KMS-11 (cell line): ENCODE data around the gene ARPC1A.

Experiments used
- H2AFZ ChIP-seq: fragments of 200-600 bp; sonication (generic); 2 replicates; pipeline ENCODE4 v1.6.1; 2016; ENCODE audit warnings: antibody characterized with exemption, mixed run types, low read depth
- H3K27ac ChIP-seq: fragments of 200-600 bp; sonication (generic); 2 replicates; pipeline ENCODE4 v1.6.1; 2016; ENCODE audit warnings: mild to moderate bottlenecking, mixed run types
- H3K27me3 ChIP-seq: fragments of 200-600 bp; sonication (generic); 2 replicates; pipeline ENCODE4 v1.6.1; 2017; ENCODE audit warnings: mild to moderate bottlenecking, low read depth, mixed run types, moderate library complexity; ENCODE audit not compliant: insufficient read depth
- H3K36me3 ChIP-seq: fragments of 200-600 bp; sonication (generic); 2 replicates; pipeline ENCODE4 v1.6.1; 2017; ENCODE audit warnings: mild to moderate bottlenecking, mixed run types; ENCODE audit not compliant: insufficient read depth
- H3K4me1 ChIP-seq: fragments of 200-600 bp; sonication (generic); 2 replicates; pipeline ENCODE4 v1.6.1; 2016; ENCODE audit warnings: mild to moderate bottlenecking, low read depth, mixed run types; ENCODE audit not compliant: poor library complexity, severe bottlenecking
- H3K4me2 ChIP-seq: fragments of 200-600 bp; sonication (generic); 2 replicates; pipeline ENCODE4 v1.7.0; 2016; ENCODE audit warnings: mild to moderate bottlenecking, mixed run types
- H3K4me3 ChIP-seq: fragments of 200-600 bp; sonication (generic); IDR thresholded peaks from 2 replicates; pipeline ENCODE4 v1.6.1; 2017; ENCODE audit warnings: low read depth, low read length, mixed read lengths; ENCODE audit not compliant: insufficient read depth
- H3K79me2 ChIP-seq: fragments of 200-600 bp; sonication (generic); 2 replicates; pipeline ENCODE4 v1.6.1; 2016; ENCODE audit warnings: low read depth, mixed run types; ENCODE audit not compliant: insufficient read depth
- H3K9ac ChIP-seq: fragments of 200-600 bp; sonication (generic); 2 replicates; pipeline ENCODE4 v1.6.1; 2016; ENCODE audit warnings: mild to moderate bottlenecking, mixed run types
- H4K20me1 ChIP-seq: fragments of 200-600 bp; sonication (generic); 2 replicates; pipeline ENCODE4 v1.6.1; 2016; ENCODE audit warnings: mild to moderate bottlenecking, mixed run types; ENCODE audit not compliant: insufficient read depth
- CTCF ChIP-seq: fragments of 200-600 bp; sonication (generic); conservative IDR thresholded peaks from 2 replicates; pipeline ENCODE4 v1.6.1; 2017; ENCODE audit warnings: low read depth, mild to moderate bottlenecking, antibody characterized with exemption, low read length, moderate library complexity, mixed read lengths

The ARPC1A gene

DNA sequence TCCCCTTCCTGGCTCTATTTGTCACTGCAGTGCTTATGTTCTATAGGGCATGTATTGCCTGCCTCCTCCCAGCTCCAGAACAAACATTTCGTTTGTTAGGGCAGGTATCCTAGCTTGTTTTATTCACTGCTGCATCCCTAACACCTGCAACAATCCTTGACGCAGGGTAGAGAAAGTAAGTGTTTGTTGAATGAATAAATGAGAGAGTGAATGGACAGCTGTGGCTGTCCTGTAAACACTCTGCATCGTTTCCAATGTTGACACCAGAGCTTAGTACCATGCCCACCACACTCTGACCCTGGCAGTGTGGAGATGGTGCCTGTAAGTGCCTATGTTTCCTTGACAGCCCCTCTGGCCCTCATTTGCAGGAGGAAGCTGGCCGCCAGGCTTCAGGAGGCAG lies 32.0 kb upstream of the ARPC1A start:
- H2AFZ ChIP-seq, result no peak overlapping the region
- H3K36me3 ChIP-seq, result no peaks in the 10 kb centered on the region
- no peaks in the 10 kb centered on the region for H3K4me1 ChIP-seq
- no peak overlapping the region for H3K4me3 ChIP-seq
- no peak overlapping the region for H3K27ac ChIP-seq
- no peak overlapping the region for H3K4me2 ChIP-seq
- no peak overlapping the region for H3K9ac ChIP-seq
- H4K20me1 ChIP-seq, result no peaks in the 10 kb centered on the region
- H3K79me2 ChIP-seq, result no peaks in the 10 kb centered on the region
- no peak for TF ChIP-seq CTCF
- H3K27me3 ChIP-seq, result no peaks in the 10 kb centered on the region

GRCh38 chr7:99296471-99296870 lies 29.2 kb upstream of the ARPC1A start:
- no peak overlapping the region for H3K4me2 ChIP-seq
- H3K4me1 ChIP-seq, result no peaks in the 10 kb centered on the region
- no peaks in the 10 kb centered on the region for H3K79me2 ChIP-seq
- H3K36me3 ChIP-seq, result no peaks in the 10 kb centered on the region
- H4K20me1 ChIP-seq, result no peaks in the 10 kb centered on the region
- no peak overlapping the region for H3K27ac ChIP-seq
- H3K27me3 ChIP-seq, result no peaks in the 10 kb centered on the region
- H2AFZ ChIP-seq, result no peak overlapping the region
- no peak overlapping the region for H3K9ac ChIP-seq
- TF ChIP-seq CTCF, result no peak
- no peak overlapping the region for H3K4me3 ChIP-seq

DNA sequence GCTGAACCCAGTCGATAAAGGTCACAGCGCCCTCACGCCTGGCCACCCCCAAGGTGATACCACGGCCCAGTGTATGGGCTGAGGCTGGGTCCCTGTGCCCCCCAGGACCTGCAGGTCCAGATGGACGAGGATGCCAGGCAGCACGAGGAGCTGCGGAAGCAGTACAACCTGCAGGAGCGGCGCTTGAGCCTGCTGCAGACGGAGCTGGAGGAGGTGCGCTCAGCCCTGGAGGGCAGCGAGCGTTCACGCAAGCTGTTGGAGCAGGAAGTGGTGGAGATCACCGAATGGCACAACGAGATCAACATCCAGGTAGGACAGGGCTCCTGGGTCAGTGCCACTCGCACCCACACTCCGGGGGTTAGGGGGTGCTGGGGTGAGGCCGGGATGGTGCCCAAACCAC lies 24.2 kb upstream of the ARPC1A start:
- Histone ChIP-seq H3K27ac (no peak overlapping the region), H3K4me3 (no peak overlapping the region), H3K4me1 (no peaks in the 10 kb centered on the region), H2AFZ (no peak overlapping the region), H3K9ac (no peak overlapping the region), H3K36me3 (no peaks in the 10 kb centered on the region), H3K4me2 (no peak overlapping the region), H4K20me1 (no peaks in the 10 kb centered on the region), H3K79me2 (no peaks in the 10 kb centered on the region), H3K27me3 (no peaks in the 10 kb centered on the region)
- no peak for TF ChIP-seq CTCF

DNA sequence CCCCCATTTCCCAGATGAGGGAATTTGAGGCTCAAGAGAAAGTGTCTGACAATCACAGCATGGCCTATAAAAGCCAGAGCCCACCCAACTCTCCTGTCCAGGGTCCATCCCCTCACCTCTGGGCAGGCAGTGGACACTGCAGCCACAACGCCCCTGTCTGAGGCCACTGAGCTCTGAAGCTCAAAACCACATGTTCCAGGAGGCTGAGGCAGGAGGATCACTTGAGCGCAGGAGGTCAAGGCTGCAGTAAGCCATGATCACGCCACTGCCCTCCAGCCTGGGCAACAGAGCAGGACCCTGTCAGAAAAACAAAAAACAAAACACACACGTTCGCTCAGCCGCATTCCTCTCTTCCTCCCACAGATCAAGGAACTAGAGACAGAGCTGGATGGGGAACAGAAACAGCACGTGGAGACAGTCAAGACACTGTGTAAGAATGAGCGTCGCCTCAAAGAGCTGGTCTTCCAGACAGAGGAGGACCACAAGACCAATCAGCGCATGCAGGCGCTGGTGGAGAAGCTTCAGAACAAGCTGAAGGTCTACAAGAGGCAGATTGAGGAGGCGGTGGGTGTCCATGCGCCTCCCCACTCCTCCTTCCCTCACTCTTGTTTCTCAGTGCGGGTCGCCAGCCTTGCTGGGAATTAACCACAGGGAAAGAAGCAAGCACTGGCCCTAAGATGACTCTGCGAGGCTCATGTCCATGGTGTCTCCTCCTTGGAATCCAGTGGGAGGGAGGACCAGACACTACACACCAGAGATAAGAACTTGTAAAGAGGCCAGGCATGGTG lies 20.0 kb upstream of the ARPC1A start:
- H3K4me2 ChIP-seq, result no peak overlapping the region
- no peak overlapping the region for H3K4me3 ChIP-seq
- H3K4me1 ChIP-seq, result no peaks in the 10 kb centered on the region
- H4K20me1 ChIP-seq, result no peaks in the 10 kb centered on the region
- no peaks in the 10 kb centered on the region for H3K79me2 ChIP-seq
- TF ChIP-seq CTCF, result no peak
- H2AFZ ChIP-seq, result no peak overlapping the region
- no peaks in the 10 kb centered on the region for H3K36me3 ChIP-seq
- no peak overlapping the region for H3K9ac ChIP-seq
- H3K27ac ChIP-seq, result no peak overlapping the region
- no peaks in the 10 kb centered on the region for H3K27me3 ChIP-seq
